Measurements from ENCODE around the gene ZNF664.
A peak's percentile ranks its signal among the peaks of the same experiment; 100 is the strongest.

ZNF664 gene

DNA sequence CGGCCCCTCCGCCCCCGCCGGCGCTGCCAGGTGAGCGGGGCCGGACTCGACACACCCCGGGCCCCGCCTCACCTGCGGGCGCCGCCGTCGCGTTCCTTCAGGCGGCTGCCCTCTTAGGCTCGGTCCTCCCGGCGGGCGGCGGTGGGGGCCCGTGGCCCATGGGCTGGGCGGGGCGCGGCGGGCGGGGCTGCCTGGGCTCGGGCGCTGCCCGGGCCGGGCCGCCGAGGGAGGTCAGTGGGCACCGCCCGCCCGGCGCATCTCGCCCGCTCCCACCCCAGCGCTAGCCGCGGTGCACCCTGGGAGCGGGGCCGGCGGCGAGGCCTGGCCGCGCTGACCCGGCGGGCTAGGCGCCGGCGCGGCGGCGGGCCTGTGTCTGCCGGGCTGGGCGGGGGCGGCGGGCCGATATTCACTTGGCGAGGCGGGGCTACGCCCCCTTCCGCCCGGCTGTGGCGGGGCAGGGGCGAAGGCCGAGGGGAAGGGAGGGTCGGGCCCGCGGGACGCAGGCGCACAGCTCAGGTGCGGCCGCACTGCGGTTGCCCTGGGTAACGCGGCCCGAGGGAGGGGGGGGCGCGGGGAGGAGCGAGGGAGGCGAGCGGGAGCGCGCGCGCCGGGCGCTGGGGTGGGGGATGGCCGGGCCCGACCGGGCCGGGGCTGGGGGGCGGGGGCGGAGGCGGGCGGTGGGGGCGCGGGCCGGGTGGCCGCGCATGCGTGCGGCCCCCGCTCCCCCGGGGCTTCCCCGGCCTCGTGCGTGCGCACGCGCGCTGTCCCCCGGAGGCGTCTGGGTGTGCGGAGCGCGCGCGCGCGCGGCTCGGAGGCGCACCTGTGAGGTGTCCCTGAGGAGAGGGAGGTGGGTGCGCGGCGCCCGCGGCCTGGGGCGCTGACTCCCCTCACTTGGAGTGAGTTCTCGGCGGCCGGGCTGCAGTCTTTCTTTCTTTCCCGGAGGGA lies at the start of gene ZNF664, which contains the start of gene CCDC92:
Gene ZNF664 (plus strand): TSS at position 759 of the 945 bp plus-strand sequence. CDS start 38,930 bp downstream, outside the sequence.
Gene CCDC92 (minus strand): TSS at position 375 of the 945 bp plus-strand sequence. CDS start 28,526 bp downstream, outside the sequence.
- TF ChIP-seq, protein P1, sequence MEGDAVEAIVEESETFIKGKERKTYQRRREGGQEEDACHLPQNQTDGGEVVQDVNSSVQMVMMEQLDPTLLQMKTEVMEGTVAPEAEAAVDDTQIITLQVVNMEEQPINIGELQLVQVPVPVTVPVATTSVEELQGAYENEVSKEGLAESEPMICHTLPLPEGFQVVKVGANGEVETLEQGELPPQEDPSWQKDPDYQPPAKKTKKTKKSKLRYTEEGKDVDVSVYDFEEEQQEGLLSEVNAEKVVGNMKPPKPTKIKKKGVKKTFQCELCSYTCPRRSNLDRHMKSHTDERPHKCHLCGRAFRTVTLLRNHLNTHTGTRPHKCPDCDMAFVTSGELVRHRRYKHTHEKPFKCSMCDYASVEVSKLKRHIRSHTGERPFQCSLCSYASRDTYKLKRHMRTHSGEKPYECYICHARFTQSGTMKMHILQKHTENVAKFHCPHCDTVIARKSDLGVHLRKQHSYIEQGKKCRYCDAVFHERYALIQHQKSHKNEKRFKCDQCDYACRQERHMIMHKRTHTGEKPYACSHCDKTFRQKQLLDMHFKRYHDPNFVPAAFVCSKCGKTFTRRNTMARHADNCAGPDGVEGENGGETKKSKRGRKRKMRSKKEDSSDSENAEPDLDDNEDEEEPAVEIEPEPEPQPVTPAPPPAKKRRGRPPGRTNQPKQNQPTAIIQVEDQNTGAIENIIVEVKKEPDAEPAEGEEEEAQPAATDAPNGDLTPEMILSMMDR (IDR thresholded peaks at IDR 0.05; ENCODE audit: unreplicated experiment in 3 of 3), result peak in 1 of 3 experiments; percentile 13
- peak within 1 kb of the TSS; percentile 94 to 99 (median 95) for H3K27ac Mint-ChIP-seq
- no peaks in the 10 kb centered on the region for H3K9me3 Mint-ChIP-seq
- H3K4me3 Mint-ChIP-seq, result peak within 1 kb of the TSS; percentile 97 to 99 (median 99)
- H3K27me3 Mint-ChIP-seq (ENCODE audit: low read depth), result no peaks in the 10 kb centered on the region
- peaks cover 49% of the 10 kb centered on the region for H3K4me1 Mint-ChIP-seq
- H3K36me3 Mint-ChIP-seq (ENCODE audit: low read depth), result peaks cover 28% of the 10 kb centered on the region

DNA sequence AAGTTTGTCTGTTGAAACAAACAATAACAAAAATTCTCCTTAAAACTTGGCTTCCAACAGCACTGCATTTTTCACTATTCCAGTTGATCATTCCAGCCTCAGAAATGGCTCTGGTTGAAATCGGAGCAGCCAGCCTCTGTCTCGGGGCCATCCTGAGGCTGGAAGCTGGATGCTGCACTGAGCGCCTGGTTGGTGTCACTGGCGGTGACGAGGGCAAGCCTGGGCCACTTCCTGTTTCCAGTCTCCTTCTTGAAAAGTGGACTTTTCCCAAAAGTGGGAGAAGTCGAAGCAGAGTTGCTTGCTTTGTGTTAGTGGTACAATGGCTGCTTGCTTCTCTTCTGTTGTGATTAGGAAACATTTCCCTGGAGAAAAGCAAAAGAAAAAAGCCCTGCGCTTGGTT lies 49.1 kb upstream of the ZNF664 start:
- H3K4me1 Mint-ChIP-seq, result no peaks in the 10 kb centered on the region
- H3K27ac Mint-ChIP-seq, result no peak overlapping the region
- H3K9me3 Mint-ChIP-seq, result no peaks in the 10 kb centered on the region
- peaks cover 4% of the 10 kb centered on the region for H3K36me3 Mint-ChIP-seq (ENCODE audit: low read depth)
- peaks cover 5% of the 10 kb centered on the region for H3K27me3 Mint-ChIP-seq (ENCODE audit: low read depth)
- TF ChIP-seq, protein P1 (IDR thresholded peaks at IDR 0.05; ENCODE audit: unreplicated experiment in 3 of 3), result no peak
- no peak overlapping the region for H3K4me3 Mint-ChIP-seq

DNA sequence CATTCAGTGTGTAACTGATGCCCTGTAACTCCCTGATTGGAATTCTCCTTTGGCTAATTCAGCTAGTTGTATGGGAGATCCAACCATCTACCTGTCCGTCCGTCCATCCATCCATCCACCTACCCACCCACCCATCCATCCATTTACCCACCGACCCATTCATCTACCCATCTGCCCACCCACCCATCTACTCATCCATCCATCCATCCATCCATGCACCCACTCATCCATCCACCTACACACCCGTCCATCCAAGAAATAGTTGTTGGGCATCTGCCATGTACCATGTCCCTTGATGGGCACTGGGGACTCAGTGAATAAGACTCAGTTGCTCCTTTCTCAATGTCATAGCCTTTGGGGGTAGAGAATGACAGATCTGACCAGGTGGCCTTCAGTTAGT lies 48.5 kb upstream of the ZNF664 start:
- TF ChIP-seq, protein P1 (IDR thresholded peaks at IDR 0.05; ENCODE audit: unreplicated experiment in 3 of 3), result no peak
- Mint-ChIP-seq H3K27ac (no peak overlapping the region), H3K27me3 (ENCODE audit: low read depth) (peaks cover 3% of the 10 kb centered on the region), H3K4me3 (no peak overlapping the region), H3K9me3 (no peaks in the 10 kb centered on the region), H3K36me3 (ENCODE audit: low read depth) (peaks cover 6% of the 10 kb centered on the region), H3K4me1 (peaks cover under 1% of the 10 kb centered on the region)

DNA sequence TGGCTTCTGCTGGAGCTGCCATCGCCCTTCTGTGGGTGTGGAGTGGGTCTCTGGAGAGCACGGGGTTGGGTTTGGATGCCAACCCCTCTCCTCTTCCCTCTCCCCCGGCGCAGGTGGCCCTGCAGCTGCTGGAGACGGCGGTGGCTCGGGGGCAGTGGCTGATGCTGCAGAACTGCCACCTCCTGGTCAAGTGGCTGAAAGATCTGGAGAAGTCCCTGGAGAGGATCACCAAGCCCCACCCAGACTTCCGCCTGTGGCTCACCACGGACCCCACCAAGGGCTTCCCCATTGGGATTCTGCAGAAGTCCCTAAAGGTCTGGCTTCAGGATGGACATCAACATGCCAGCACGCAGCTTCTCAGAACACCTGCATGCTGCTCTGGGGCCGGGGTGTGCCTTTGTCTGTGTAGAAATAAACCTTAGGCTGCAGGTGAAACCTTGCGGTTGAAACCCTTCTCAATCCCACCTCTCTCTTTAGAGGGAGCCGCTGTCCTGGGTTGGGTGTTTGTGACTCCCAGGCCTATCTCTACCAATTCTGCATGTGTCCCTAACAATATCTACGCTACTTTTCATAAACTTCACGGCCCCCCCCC lies 44.6 kb upstream of the ZNF664 start:
- Mint-ChIP-seq H3K27ac (no peak overlapping the region), H3K4me1 (peaks cover 5% of the 10 kb centered on the region), H3K27me3 (ENCODE audit: low read depth) (no peaks in the 10 kb centered on the region), H3K36me3 (ENCODE audit: low read depth) (peaks cover 23% of the 10 kb centered on the region), H3K9me3 (peaks cover 3% of the 10 kb centered on the region), H3K4me3 (no peak overlapping the region)
- TF ChIP-seq, protein P1 (IDR thresholded peaks at IDR 0.05; ENCODE audit: unreplicated experiment in 3 of 3), result no peak

DNA sequence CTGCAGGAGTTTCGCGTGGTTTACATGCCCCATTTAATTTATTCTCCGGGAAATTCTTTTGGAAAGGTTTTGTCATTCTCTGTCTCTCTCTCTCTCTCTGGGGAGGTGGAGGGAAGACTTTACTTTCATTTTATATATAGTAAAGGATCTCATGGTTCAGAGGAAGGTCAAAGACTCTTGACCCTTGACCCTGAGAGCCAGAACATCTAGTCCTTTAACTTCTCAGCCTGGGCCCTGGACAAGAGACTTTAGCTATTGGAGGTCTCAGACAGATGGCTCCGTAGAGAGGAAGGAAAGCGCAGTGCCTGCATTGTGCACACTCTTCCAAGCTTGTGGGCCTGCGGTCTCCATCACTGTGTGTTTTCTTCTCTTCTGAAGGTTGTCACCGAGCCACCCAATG lies 44.1 kb upstream of the ZNF664 start:
- no peak overlapping the region for H3K27ac Mint-ChIP-seq
- H3K4me1 Mint-ChIP-seq, result peaks cover 5% of the 10 kb centered on the region
- TF ChIP-seq, protein P1 (IDR thresholded peaks at IDR 0.05; ENCODE audit: unreplicated experiment in 3 of 3), result no peak
- no peak overlapping the region for H3K4me3 Mint-ChIP-seq
- peaks cover 3% of the 10 kb centered on the region for H3K9me3 Mint-ChIP-seq
- peaks cover 27% of the 10 kb centered on the region for H3K36me3 Mint-ChIP-seq (ENCODE audit: low read depth)
- no peaks in the 10 kb centered on the region for H3K27me3 Mint-ChIP-seq (ENCODE audit: low read depth)

Measured in nephron (organoid).